ENCODE results near the gene ORAI2.

Gene ORAI2

DNA sequence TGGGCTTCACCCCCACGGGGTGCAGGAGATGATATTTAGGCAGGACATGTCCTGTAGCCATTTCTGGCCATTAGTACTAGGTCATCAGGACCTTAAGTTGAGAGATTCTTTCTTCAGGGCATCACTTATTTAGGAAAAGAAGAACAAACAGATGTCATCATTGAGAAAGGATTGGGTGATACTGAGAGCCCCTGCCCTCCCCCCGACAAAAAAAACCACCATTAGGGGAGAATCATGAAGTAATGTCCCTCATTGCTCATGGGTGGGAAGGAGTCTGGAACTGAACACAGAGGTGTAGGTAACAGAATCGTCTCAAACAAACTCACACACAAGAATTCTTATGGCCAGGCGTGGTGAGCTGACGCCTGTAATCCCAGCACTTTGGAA is 6.4 kb upstream of the ORAI2 start:
- DNase-seq (ENCODE audit: extremely low spot score): no peak
- ChIA-PET POLR2A (no interaction called here), CTCF (interaction anchor here (1.6 to 2.7 kb wide), 2 partner anchors 12 to 22 kb away, joined by 5 to 18 read pairs; no protein-coding TSS in a partner anchor)
- TF ChIP-seq, protein P1, sequence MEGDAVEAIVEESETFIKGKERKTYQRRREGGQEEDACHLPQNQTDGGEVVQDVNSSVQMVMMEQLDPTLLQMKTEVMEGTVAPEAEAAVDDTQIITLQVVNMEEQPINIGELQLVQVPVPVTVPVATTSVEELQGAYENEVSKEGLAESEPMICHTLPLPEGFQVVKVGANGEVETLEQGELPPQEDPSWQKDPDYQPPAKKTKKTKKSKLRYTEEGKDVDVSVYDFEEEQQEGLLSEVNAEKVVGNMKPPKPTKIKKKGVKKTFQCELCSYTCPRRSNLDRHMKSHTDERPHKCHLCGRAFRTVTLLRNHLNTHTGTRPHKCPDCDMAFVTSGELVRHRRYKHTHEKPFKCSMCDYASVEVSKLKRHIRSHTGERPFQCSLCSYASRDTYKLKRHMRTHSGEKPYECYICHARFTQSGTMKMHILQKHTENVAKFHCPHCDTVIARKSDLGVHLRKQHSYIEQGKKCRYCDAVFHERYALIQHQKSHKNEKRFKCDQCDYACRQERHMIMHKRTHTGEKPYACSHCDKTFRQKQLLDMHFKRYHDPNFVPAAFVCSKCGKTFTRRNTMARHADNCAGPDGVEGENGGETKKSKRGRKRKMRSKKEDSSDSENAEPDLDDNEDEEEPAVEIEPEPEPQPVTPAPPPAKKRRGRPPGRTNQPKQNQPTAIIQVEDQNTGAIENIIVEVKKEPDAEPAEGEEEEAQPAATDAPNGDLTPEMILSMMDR (IDR thresholded peaks at IDR 0.05; ENCODE audit: control extremely low read depth, extremely low read depth, low read depth, missing control alignments): no peak

GRCh38 chr7:102429141-102429899 is 4.1 kb upstream of the ORAI2 start:
- ChIA-PET CTCF (interaction anchor here (1.5 kb wide), 1 partner anchor 18 kb away, joined by 4 read pairs; no protein-coding TSS in a partner anchor), POLR2A (no interaction called here)
- DNase-seq (ENCODE audit: extremely low spot score): no peak
- TF ChIP-seq, protein P1 (IDR thresholded peaks at IDR 0.05; ENCODE audit: control extremely low read depth, extremely low read depth, low read depth, missing control alignments): no peak

DNA sequence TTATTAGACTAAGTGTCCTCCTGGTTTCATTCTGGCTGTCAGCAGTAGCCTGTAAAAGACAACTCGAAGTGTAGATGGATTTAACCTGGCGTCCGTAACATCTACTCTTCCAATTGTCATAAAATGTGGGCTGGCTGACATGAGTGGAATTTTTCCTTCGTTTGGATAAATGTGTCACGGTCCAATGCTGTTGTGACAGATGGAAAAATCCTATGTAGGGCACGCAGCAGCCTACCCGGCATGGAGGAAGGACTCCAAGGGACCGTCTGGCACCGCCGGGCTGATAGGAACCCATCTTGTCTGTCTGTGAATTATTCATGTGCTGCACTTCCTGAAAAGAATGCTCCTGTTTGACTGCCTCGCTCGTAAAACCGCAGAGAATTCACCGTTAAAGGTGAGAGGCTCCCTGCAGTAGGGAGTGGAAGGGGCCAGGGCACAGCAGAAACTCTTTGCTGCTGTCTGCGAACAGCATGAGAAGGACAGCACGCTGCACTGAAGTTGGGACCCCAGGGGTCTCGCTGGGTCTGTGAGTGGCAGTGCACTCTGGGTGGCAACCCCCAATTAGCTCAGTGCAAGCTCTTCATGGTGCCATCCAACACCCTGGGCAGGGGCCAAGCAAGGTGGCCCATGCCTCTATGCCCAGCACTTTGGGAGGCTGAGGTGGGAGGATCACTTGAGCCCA is 1.6 kb upstream of the ORAI2 start:
- DNase-seq (ENCODE audit: extremely low spot score): no peak

DNA sequence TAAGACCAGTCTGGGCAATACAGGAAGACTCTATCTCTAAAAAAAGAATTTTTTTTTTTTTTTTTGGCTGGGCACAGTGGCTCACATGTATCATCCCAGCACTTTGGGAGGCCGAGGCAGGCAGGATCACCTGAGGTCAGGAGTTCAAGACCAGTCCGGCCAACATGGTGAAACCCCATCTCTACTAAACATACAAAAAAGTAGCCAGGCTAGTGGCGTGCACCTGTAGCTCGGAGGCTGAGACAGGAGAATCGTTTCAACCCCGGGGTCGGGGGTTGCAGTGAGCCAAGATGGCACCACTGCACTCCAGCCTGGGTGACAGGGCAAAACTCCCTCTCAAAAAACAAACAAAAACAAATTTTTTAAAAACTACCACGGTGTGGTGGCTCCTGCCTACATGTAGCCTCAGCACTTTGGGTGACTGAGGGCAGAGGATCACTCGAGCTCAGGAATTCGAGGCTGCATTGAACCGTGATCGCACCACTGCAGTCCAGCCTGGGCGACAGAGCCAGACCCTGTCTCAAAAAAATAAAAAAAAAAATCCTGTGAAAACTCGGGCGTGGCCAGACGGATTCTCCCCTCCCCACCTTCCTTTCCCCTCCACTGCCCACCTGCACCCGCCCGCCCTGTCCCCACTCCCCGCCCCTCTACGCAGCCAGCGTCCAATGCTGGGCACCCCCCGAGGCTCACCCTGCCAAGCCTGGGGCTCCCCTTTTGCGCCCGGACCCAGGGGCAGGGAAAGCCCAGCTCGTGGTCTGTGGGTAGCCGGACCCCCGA is 745 bp upstream of the ORAI2 start:
- no peak for DNase-seq (ENCODE audit: extremely low spot score)
- CTCF ChIA-PET: interaction anchor here (0.6 to 1.6 kb wide), 8 partner anchors 9 to 41 kb away, joined by 3 to 5 read pairs (median 3); no protein-coding TSS in a partner anchor
- TF ChIP-seq, protein P1 (IDR thresholded peaks at IDR 0.05; ENCODE audit: control extremely low read depth, extremely low read depth, low read depth, missing control alignments): no peak
- POLR2A ChIA-PET: interaction anchor here (0.8 kb wide), 1 partner anchor 24 kb away, joined by 5 read pairs; no protein-coding TSS in a partner anchor

More for the DNA sequence above, 1.6 kb upstream of the ORAI2 start:
- CTCF ChIA-PET: interaction anchor here (0.6 to 1.6 kb wide), 9 partner anchors 10 to 40 kb away, joined by 3 to 5 read pairs (median 3); no protein-coding TSS in a partner anchor
- TF ChIP-seq, protein P1 (IDR thresholded peaks at IDR 0.05; ENCODE audit: control extremely low read depth, extremely low read depth, low read depth, missing control alignments): no peak
- POLR2A ChIA-PET: interaction anchor here (0.8 kb wide), 1 partner anchor 23 kb away, joined by 5 read pairs; no protein-coding TSS in a partner anchor

- POLR2A ChIA-PET: no interaction called here
- CTCF ChIA-PET: interaction anchor here (1.0 to 2.5 kb wide), 7 partner anchors 8 to 29 kb away, joined by 3 to 10 read pairs (median 4); no protein-coding TSS in a partner anchor
- no peak for DNase-seq (ENCODE audit: extremely low spot score)
- TF ChIP-seq, protein P1 (IDR thresholded peaks at IDR 0.05; ENCODE audit: control extremely low read depth, extremely low read depth, low read depth, missing control alignments): no peak
Measured at GRCh38 chr7:102434039-102434486, 688 bp downstream of the ORAI2 start.

DNA sequence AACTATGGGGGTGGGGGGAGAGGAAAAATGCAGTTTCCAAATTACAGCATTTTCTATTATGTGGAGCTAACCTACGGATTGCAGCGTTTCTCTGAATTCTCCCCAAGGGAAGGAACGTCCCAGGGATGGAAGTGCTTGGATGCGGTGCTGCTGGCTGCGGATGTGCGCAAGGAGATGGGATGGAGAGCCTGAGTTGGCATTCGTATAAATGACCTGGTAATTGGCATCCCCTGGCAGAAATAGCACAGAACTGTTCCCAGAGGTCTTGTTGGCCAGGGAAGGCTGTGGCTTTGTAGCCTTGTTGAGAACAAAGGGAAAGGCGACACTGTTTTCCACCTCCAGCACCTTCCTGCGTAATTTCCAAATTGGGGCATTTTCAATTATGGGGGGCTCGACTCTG is 2.7 kb downstream of the ORAI2 start:
- no peak for DNase-seq (ENCODE audit: extremely low spot score)
- CTCF ChIA-PET: interaction anchor here (2.5 kb wide), 1 partner anchor 32 kb away, joined by 10 read pairs; no protein-coding TSS in a partner anchor
- POLR2A ChIA-PET: interaction anchor here (0.7 kb wide), 1 partner anchor 41 kb away, joined by 7 read pairs; no protein-coding TSS in a partner anchor
- TF ChIP-seq, protein P1 (IDR thresholded peaks at IDR 0.05; ENCODE audit: control extremely low read depth, extremely low read depth, low read depth, missing control alignments): no peak
